ENCODE results near the gene MLN.
A peak's percentile ranks its signal among the peaks of the same experiment; 100 is the strongest.

MLN gene

DNA sequence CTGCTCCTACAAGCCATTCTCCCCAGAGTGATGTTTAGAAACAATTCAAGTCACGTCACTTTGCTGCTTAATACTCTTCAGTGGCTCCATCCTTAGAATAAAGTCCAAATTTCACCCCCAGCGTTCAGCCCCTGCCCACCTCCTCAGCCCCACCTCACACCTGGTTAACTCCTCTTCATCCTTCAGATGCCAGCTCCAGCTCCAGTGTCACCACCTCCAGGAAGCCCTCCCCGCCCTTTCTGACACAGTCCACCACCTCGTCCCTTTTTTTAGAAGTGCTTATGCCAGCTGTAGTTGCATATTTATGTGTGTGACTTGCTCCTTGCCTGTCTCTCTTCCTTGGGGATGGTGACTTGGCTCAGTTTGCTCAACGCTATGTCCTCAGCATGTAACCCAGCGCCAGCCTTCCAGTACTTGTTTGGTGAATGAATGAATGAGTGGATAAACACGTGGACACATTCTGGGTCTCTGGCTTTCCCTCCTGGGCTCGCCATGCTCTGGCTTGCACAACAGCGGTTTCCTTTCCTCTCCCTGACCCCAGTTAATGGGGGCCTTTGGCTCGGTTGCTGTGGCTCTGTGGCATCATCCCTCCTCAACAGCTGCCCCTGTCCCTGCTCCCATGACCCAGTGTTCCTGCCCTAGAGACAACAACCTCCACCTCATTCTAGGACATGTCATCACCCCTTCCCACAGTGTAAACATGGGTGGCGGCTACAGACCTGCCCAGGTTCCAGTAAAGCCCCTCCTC, 53.4 kb downstream of the MLN start:
- H3K4me3 ChIP-seq (ENCODE audit: control insufficient read depth in 1 of 7, extremely low read depth in 1 of 7, insufficient read depth in 4 of 7, low read depth in 2 of 7, low read length in 6 of 7) = no peak overlapping the region
- CTCF ChIA-PET = interaction anchor here (0.8 to 1.8 kb wide), 5 partner anchors 11 to 405 kb away, joined by 3 to 9 read pairs (median 5); no protein-coding TSS in a partner anchor
- POLR2A ChIA-PET = interaction anchor here (0.6 to 0.7 kb wide), 3 partner anchors 23 to 188 kb away, joined by 3 to 6 read pairs (median 4); no protein-coding TSS in a partner anchor
- 92% methylated on average over 6 of the region's 11 CpGs for WGBS (ENCODE audit: insufficient coverage)
- H3K4me1 ChIP-seq (ENCODE audit: control extremely low read depth in 1 of 4, control insufficient read depth in 4 of 4, insufficient read depth in 4 of 4, low read length in 3 of 4) = peaks cover 0 to 5% (median 0%) of the 10 kb centered on the region in 4 experiments
- DNase-seq = no peak
- peaks cover 0 to 1% (median 0%) of the 10 kb centered on the region in 5 experiments for H3K27me3 ChIP-seq (replicated peaks in 2 of 5; ENCODE audit: control insufficient read depth in 4 of 5, insufficient read depth in 5 of 5, low read length in 4 of 5)
- H3K9me3 ChIP-seq (ENCODE audit: control extremely low read depth in 1 of 5, control insufficient read depth in 4 of 5, insufficient read depth in 2 of 5, low read depth in 1 of 5, low read length in 4 of 5) = no peaks in the 10 kb centered on the region
- no peak overlapping the region for H3K27ac ChIP-seq (ENCODE audit: insufficient read depth in 1 of 2, low read depth in 1 of 2, low read length in 2 of 2, poor library complexity in 1 of 2, severe bottlenecking in 2 of 2)
- no peaks in the 10 kb centered on the region for H3K36me3 ChIP-seq (ENCODE audit: control insufficient read depth in 4 of 4, insufficient read depth in 4 of 4, low read length in 3 of 4)

DNA sequence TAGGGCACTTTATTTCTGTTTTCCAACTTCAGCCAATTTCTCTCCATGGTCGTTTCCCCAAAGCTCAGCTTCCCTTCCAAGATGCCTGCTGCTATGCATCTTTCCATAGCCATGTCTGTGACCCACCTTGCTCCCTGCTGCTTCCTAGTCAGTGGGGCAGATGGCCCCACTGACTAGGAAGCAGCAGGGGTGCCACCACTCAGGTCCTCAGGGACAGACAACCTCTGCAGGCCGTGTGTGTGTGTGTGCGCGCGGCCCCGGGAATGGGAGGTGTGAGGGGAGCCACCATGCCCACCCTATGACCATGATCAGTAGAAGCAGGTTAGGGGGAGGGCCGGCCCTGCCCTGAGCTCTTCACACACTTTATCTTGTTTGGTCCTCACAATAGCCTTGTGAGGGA, 54.4 kb downstream of the MLN start:
- DNase-seq = no peak
- Histone ChIP-seq H3K27ac (ENCODE audit: insufficient read depth in 1 of 2, low read depth in 1 of 2, low read length in 2 of 2, poor library complexity in 1 of 2, severe bottlenecking in 2 of 2) (no peak overlapping the region), H3K4me3 (ENCODE audit: control insufficient read depth in 1 of 7, extremely low read depth in 1 of 7, insufficient read depth in 4 of 7, low read depth in 2 of 7, low read length in 6 of 7) (no peak overlapping the region), H3K27me3 (replicated peaks in 2 of 5; ENCODE audit: control insufficient read depth in 4 of 5, insufficient read depth in 5 of 5, low read length in 4 of 5) (peaks cover 0 to 1% (median 0%) of the 10 kb centered on the region in 5 experiments), H3K4me1 (ENCODE audit: control extremely low read depth in 1 of 4, control insufficient read depth in 4 of 4, insufficient read depth in 4 of 4, low read length in 3 of 4) (peaks cover 0 to 5% (median 0%) of the 10 kb centered on the region in 4 experiments), H3K36me3 (ENCODE audit: control insufficient read depth in 4 of 4, insufficient read depth in 4 of 4, low read length in 3 of 4) (no peaks in the 10 kb centered on the region), H3K9me3 (ENCODE audit: control extremely low read depth in 1 of 5, control insufficient read depth in 4 of 5, insufficient read depth in 2 of 5, low read depth in 1 of 5, low read length in 4 of 5) (no peaks in the 10 kb centered on the region)
- ChIA-PET CTCF (interaction anchor here (0.8 to 1.5 kb wide), 2 partner anchors 11 to 406 kb away, joined by 3 read pairs; no protein-coding TSS in a partner anchor), POLR2A (no interaction called here)
- WGBS (ENCODE audit: insufficient coverage) = 89% methylated on average over 3 of the region's 7 CpGs

DNA sequence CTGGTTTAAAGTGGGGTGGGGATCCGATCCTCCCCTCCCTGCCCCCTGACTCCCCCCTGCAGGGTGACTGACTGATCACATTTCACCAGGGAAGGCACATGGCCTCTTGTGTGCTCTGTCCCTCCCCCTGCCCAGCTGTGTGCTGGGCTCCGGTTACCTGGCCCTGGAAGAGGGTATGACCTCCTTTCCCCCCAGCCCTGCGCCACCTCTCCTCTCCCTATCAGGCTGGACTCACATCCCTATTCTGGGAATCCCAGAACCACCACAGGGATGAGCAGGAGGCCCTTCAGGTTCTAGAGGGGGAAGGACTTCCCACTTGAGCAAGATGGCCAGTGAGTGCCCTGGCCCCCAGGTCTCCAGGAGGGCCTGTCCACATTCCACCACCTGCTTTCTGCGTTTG, 55.0 kb downstream of the MLN start:
- Histone ChIP-seq H3K9me3 (ENCODE audit: control extremely low read depth in 1 of 5, control insufficient read depth in 4 of 5, insufficient read depth in 2 of 5, low read depth in 1 of 5, low read length in 4 of 5) (no peaks in the 10 kb centered on the region), H3K36me3 (ENCODE audit: control insufficient read depth in 4 of 4, insufficient read depth in 4 of 4, low read length in 3 of 4) (no peaks in the 10 kb centered on the region), H3K27me3 (replicated peaks in 2 of 5; ENCODE audit: control insufficient read depth in 4 of 5, insufficient read depth in 5 of 5, low read length in 4 of 5) (peaks cover 0 to 4% (median 0%) of the 10 kb centered on the region in 5 experiments), H3K4me3 (ENCODE audit: control insufficient read depth in 1 of 7, extremely low read depth in 1 of 7, insufficient read depth in 4 of 7, low read depth in 2 of 7, low read length in 6 of 7) (no peak overlapping the region), H3K4me1 (ENCODE audit: control extremely low read depth in 1 of 4, control insufficient read depth in 4 of 4, insufficient read depth in 4 of 4, low read length in 3 of 4) (peaks cover 0 to 5% (median 0%) of the 10 kb centered on the region in 4 experiments), H3K27ac (ENCODE audit: insufficient read depth in 1 of 2, low read depth in 1 of 2, low read length in 2 of 2, poor library complexity in 1 of 2, severe bottlenecking in 2 of 2) (no peak overlapping the region)
- CTCF ChIA-PET = interaction anchor here (0.8 to 1.5 kb wide), 2 partner anchors 10 to 12 kb away, joined by 3 read pairs; no protein-coding TSS in a partner anchor
- 100% methylated on average over 3 of the region's 4 CpGs for WGBS (ENCODE audit: insufficient coverage)
- no peak for DNase-seq
- POLR2A ChIA-PET = interaction anchor here (0.6 kb wide), 1 partner anchor 167 kb away, joined by 3 read pairs; no protein-coding TSS in a partner anchor

DNA sequence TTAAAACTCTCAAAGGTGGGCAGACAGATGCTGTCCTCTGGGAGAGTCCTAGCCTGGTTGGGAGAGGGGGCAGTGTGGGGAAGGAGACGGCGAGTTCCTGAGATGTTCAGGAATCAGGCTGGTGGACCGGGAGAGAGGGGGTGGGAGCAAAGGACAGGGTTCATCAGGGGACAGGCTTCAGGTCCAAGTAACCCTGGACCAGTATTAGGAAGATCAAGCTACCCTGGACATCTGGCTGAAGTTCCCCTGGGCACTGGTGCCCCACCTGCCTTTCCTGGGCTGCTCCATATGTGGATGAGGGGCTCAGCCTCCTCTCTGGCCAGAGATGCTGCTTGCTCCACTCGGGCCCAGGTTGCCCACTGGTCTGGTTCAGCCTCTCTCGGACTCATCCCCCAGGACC, 56.0 kb downstream of the MLN start:
- H3K9me3 ChIP-seq (ENCODE audit: control extremely low read depth in 1 of 5, control insufficient read depth in 4 of 5, insufficient read depth in 2 of 5, low read depth in 1 of 5, low read length in 4 of 5) = no peaks in the 10 kb centered on the region
- POLR2A ChIA-PET = no interaction called here
- DNase-seq = no peak
- no peak overlapping the region for H3K4me3 ChIP-seq (ENCODE audit: control insufficient read depth in 1 of 7, extremely low read depth in 1 of 7, insufficient read depth in 4 of 7, low read depth in 2 of 7, low read length in 6 of 7)
- H3K36me3 ChIP-seq (ENCODE audit: control insufficient read depth in 4 of 4, insufficient read depth in 4 of 4, low read length in 3 of 4) = no peaks in the 10 kb centered on the region
- CTCF ChIA-PET = interaction anchor here (0.7 to 6.1 kb wide), 3 partner anchors 14 to 23 kb away, joined by 3 to 44 read pairs (median 6); no protein-coding TSS in a partner anchor
- H3K27me3 ChIP-seq (replicated peaks in 2 of 5; ENCODE audit: control insufficient read depth in 4 of 5, insufficient read depth in 5 of 5, low read length in 4 of 5) = peaks cover 0 to 15% (median 0%) of the 10 kb centered on the region in 5 experiments
- H3K4me1 ChIP-seq (ENCODE audit: control extremely low read depth in 1 of 4, control insufficient read depth in 4 of 4, insufficient read depth in 4 of 4, low read length in 3 of 4) = peaks cover 0 to 5% (median 0%) of the 10 kb centered on the region in 4 experiments
- WGBS (ENCODE audit: insufficient coverage) = 95% methylated on average over 4 of the region's 5 CpGs
- no peak overlapping the region for H3K27ac ChIP-seq (ENCODE audit: insufficient read depth in 1 of 2, low read depth in 1 of 2, low read length in 2 of 2, poor library complexity in 1 of 2, severe bottlenecking in 2 of 2)

DNA sequence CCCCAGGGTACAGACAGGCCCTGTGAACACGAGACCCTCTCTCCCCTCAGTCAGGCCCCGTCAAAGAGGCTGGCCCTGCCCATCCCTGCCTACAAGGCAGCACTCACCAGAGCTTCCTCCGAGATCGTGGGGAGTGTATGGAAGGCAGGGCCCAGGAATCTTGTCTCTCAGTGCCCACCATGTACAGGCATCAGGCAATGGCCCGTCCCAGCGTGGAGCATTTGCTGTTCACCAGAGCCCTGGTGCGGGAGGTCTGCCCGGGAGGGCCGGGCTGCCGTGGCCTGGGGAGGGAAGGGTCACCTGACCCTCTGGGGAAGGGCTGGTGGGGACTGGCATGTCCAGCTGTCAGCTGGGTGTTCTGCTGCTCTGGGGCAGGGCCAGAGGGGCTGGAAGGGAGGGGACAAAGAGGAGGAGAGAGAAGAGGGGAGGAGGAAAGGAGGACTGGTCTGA, 57.1 kb downstream of the MLN start, which contains the start of gene IP6K3:
Gene IP6K3, minus strand, starts transcription at position 255 of the 450 bp plus-strand sequence. CDS start 11,429 bp downstream, outside the sequence.
- Histone ChIP-seq H3K4me3 (ENCODE audit: control insufficient read depth in 1 of 7, extremely low read depth in 1 of 7, insufficient read depth in 4 of 7, low read depth in 2 of 7, low read length in 6 of 7) (no peak within 1 kb of the TSS), H3K36me3 (ENCODE audit: control insufficient read depth in 4 of 4, insufficient read depth in 4 of 4, low read length in 3 of 4) (no peaks in the 10 kb centered on the region), H3K27ac (ENCODE audit: insufficient read depth in 1 of 2, low read depth in 1 of 2, low read length in 2 of 2, poor library complexity in 1 of 2, severe bottlenecking in 2 of 2) (no peak within 1 kb of the TSS), H3K4me1 (ENCODE audit: control extremely low read depth in 1 of 4, control insufficient read depth in 4 of 4, insufficient read depth in 4 of 4, low read length in 3 of 4) (peaks cover 0 to 5% (median 0%) of the 10 kb centered on the region in 4 experiments), H3K27me3 (replicated peaks in 2 of 5; ENCODE audit: control insufficient read depth in 4 of 5, insufficient read depth in 5 of 5, low read length in 4 of 5) (peaks cover 0 to 22% (median 0%) of the 10 kb centered on the region in 5 experiments), H3K9me3 (ENCODE audit: control extremely low read depth in 1 of 5, control insufficient read depth in 4 of 5, insufficient read depth in 2 of 5, low read depth in 1 of 5, low read length in 4 of 5) (no peaks in the 10 kb centered on the region)
- 75% methylated on average over 10 of the region's 10 CpGs for WGBS (ENCODE audit: insufficient coverage)
- POLR2A ChIA-PET = no interaction called here
- CTCF ChIA-PET = interaction anchor here (0.6 to 6.1 kb wide), 8 partner anchors 12 to 408 kb away, joined by 3 to 44 read pairs (median 4); no protein-coding TSS in a partner anchor
- no peak for DNase-seq

DNA sequence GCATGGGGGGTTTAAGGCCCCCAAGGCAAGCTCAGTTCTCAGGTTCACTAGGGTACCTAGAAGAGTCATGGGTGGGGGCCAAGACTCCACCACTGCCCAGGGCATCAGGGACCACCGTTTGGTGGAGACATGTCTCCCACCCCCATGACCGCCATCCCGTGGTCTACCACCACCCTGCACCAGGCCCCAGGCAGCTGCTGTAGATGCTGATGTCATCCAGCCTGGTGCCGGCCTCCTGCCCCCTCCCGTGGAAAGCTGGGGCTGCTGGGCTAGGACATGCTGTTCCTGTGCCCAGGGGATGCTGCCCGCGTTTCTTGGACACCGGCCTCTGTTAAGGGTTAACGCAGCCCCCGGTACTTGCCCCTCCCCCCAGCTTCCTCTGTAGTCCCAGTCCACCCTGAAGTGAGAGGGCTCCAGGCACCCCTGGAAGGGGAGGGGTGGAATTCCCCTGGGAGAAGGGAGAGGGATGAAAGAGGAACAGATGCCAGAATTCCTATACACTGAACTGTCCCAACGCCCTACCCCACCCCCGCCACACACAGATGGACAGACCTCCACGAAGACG, 57.7 kb downstream of the MLN start:
- no peaks in the 10 kb centered on the region for H3K9me3 ChIP-seq (ENCODE audit: control extremely low read depth in 1 of 5, control insufficient read depth in 4 of 5, insufficient read depth in 2 of 5, low read depth in 1 of 5, low read length in 4 of 5)
- H3K27me3 ChIP-seq (replicated peaks in 2 of 5; ENCODE audit: control insufficient read depth in 4 of 5, insufficient read depth in 5 of 5, low read length in 4 of 5) = peaks cover 0 to 22% (median 0%) of the 10 kb centered on the region in 5 experiments
- no peaks in the 10 kb centered on the region for H3K36me3 ChIP-seq (ENCODE audit: control insufficient read depth in 4 of 4, insufficient read depth in 4 of 4, low read length in 3 of 4)
- no peak overlapping the region for H3K27ac ChIP-seq (ENCODE audit: insufficient read depth in 1 of 2, low read depth in 1 of 2, low read length in 2 of 2, poor library complexity in 1 of 2, severe bottlenecking in 2 of 2)
- peak; percentile 10 to 65 (median 55) for DNase-seq
- ChIA-PET CTCF (interaction anchor here (0.6 to 6.1 kb wide), 11 partner anchors 11 to 408 kb away, joined by 3 to 44 read pairs (median 4); partner anchors contain the start of gene UQCC2), POLR2A (no interaction called here)
- H3K4me3 ChIP-seq (ENCODE audit: control insufficient read depth in 1 of 7, extremely low read depth in 1 of 7, insufficient read depth in 4 of 7, low read depth in 2 of 7, low read length in 6 of 7) = no peak overlapping the region
- WGBS (ENCODE audit: insufficient coverage) = 67% methylated on average over 9 of the region's 14 CpGs
- peaks cover 0 to 5% (median 0%) of the 10 kb centered on the region in 4 experiments for H3K4me1 ChIP-seq (ENCODE audit: control extremely low read depth in 1 of 4, control insufficient read depth in 4 of 4, insufficient read depth in 4 of 4, low read length in 3 of 4)
